Esophagus squamous epithelium (tissue), 4 donors: Measurements from ENCODE around the gene PINLYP.

Experiments
- POLR2A ChIP-seq, 4 donors: fragments of 450-650 bp; IDR thresholded peaks; one replicate each; pipeline ENCODE4 v1.6.1; 2017; ENCODE audit warnings: antibody characterized with exemption in 4 of 4, mild to moderate bottlenecking in 4 of 4, moderate library complexity in 3 of 4
- TF ChIP-seq, protein P1 (sequence below), 6 experiments: fragments of 450-650 bp in 4 of 6; fragments of 200-600 bp in 2 of 6; sonication (generic) in 2 of 6; IDR thresholded peaks; one replicate each; pipeline ENCODE4 v1.5.1; 2016 to 2019; ENCODE audit warnings: antibody characterized with exemption in 6 of 6, mild to moderate bottlenecking in 4 of 6, moderate library complexity in 4 of 6

GRCh38 chr19:43526884-43527859 lies 48.4 kb upstream of the PINLYP start, which contains the start of gene ETHE1:
- TF ChIP-seq, protein P1, sequence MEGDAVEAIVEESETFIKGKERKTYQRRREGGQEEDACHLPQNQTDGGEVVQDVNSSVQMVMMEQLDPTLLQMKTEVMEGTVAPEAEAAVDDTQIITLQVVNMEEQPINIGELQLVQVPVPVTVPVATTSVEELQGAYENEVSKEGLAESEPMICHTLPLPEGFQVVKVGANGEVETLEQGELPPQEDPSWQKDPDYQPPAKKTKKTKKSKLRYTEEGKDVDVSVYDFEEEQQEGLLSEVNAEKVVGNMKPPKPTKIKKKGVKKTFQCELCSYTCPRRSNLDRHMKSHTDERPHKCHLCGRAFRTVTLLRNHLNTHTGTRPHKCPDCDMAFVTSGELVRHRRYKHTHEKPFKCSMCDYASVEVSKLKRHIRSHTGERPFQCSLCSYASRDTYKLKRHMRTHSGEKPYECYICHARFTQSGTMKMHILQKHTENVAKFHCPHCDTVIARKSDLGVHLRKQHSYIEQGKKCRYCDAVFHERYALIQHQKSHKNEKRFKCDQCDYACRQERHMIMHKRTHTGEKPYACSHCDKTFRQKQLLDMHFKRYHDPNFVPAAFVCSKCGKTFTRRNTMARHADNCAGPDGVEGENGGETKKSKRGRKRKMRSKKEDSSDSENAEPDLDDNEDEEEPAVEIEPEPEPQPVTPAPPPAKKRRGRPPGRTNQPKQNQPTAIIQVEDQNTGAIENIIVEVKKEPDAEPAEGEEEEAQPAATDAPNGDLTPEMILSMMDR (IDR thresholded peaks at IDR 0.05) = peak in 1 of 6 experiments; percentile 7
- TF ChIP-seq POLR2A (IDR thresholded peaks at IDR 0.05) = peak in 2 of 4 donors; percentile 63 to 88
